Neural cell (in vitro differentiated cells): Measurements from ENCODE around the gene ALOX12B. TPM values are rescaled to one million over a fixed set of nuclear protein-coding genes. Genes with fewer than 3 reads are reported as not detected.

Source experiments
- H2AFZ ChIP-seq: fragments of 200-600, 300-800 bp; sonication (generic), shearing (Covaris generic); 2 replicates; pipeline ENCODE4 v1.6.0; 2014; ENCODE audit warnings: low read depth, mild to moderate bottlenecking, antibody characterized with exemption, low read length, moderate library complexity
- H3F3A ChIP-seq: fragments of 200-600 bp; shearing (Covaris generic); 2 replicates; pipeline ENCODE4 v1.6.1; 2016; ENCODE audit warnings: mild to moderate bottlenecking, moderate library complexity, mixed read lengths, antibody characterized with exemption, low read length; ENCODE audit not compliant: insufficient read depth, poor library complexity, severe bottlenecking
- H3K27ac ChIP-seq: fragments of 200-600, 300-800 bp; sonication (generic), shearing (Covaris generic); 2 replicates; pipeline ENCODE4 v1.5.1; 2014; ENCODE audit warnings: mild to moderate bottlenecking, low read length, moderate library complexity
- H3K27me3 ChIP-seq: fragments of 300-800, 200-600 bp; sonication (generic), shearing (Covaris generic); 2 replicates; pipeline ENCODE4 v1.6.0; 2014; ENCODE audit warnings: mild to moderate bottlenecking, low read depth, low read length, moderate library complexity; ENCODE audit not compliant: insufficient read depth
- H3K36me3 ChIP-seq: fragments of 300-800, 200-600 bp; sonication (generic), shearing (Covaris generic); 2 replicates; pipeline ENCODE4 v1.5.1; 2014; ENCODE audit warnings: mild to moderate bottlenecking, antibody characterized with exemption, low read length, moderate library complexity; ENCODE audit not compliant: insufficient read depth
- H3K4me2 ChIP-seq: fragments of 300-800, 200-600 bp; sonication (generic), shearing (Covaris generic); 2 replicates; pipeline ENCODE4 v1.6.0; 2014; ENCODE audit warnings: mild to moderate bottlenecking, low read length
- H3K4me3 ChIP-seq: fragments of 300-800, 200-600 bp; sonication (generic), shearing (Covaris generic); 2 replicates; pipeline ENCODE4 v1.5.1; 2014; ENCODE audit warnings: mild to moderate bottlenecking, low read length, moderate library complexity
- H3K79me2 ChIP-seq: fragments of 200-600 bp; shearing (Covaris generic); replicated peaks from 2 replicates; pipeline ENCODE4 v1.6.0; 2014; ENCODE audit warnings: mild to moderate bottlenecking, low read length, moderate library complexity; ENCODE audit not compliant: insufficient read depth
- H3K9ac ChIP-seq: fragments of 300-800, 200-600 bp; sonication (generic), shearing (Covaris generic); 2 replicates; pipeline ENCODE4 v1.6.1; 2016; ENCODE audit warnings: mild to moderate bottlenecking, low read length, mixed read lengths
- H3K9me2 ChIP-seq: fragments of 200-600 bp; shearing (Covaris generic); 2 replicates; pipeline ENCODE4 v1.6.1; 2016; ENCODE audit warnings: mild to moderate bottlenecking, low read length, mixed read lengths; ENCODE audit not compliant: insufficient read depth
- H3K9me3 ChIP-seq: fragments of 200-600, 300-800 bp; sonication (generic), shearing (Covaris generic); 2 replicates; pipeline ENCODE4 v1.6.1; 2016; ENCODE audit warnings: mild to moderate bottlenecking, mixed run types, low read length, moderate library complexity, mixed read lengths
- H4K20me1 ChIP-seq: fragments of 200-600 bp; shearing (Covaris generic); 2 replicates; pipeline ENCODE4 v1.6.1; 2016; ENCODE audit warnings: mild to moderate bottlenecking, mixed run types; ENCODE audit not compliant: insufficient read depth
- CTCF ChIP-seq: fragments of 450-650 bp; IDR thresholded peaks from 2 replicates; pipeline ENCODE4 v1.5.1; 2014; ENCODE audit warnings: antibody characterized with exemption, mild to moderate bottlenecking, moderate library complexity; ENCODE audit not compliant: poor library complexity, severe bottlenecking
- EP300 ChIP-seq: fragments of 450-650 bp; conservative IDR thresholded peaks from 2 replicates; pipeline ENCODE4 v1.6.1; 2014; ENCODE audit warnings: antibody characterized with exemption, mild to moderate bottlenecking, moderate library complexity; ENCODE audit not compliant: poor library complexity, severe bottlenecking
- EZH2 ChIP-seq: fragments of 200-600, 300-800 bp; shearing (Covaris generic), sonication (generic); IDR thresholded peaks from 2 replicates; pipeline ENCODE4 v1.6.1; 2014; ENCODE audit warnings: antibody characterized with exemption, low read length, borderline replicate concordance, mild to moderate bottlenecking; ENCODE audit not compliant: insufficient read depth, poor library complexity, severe bottlenecking
- MXI1 ChIP-seq: fragments of 450-650 bp; conservative IDR thresholded peaks from 2 replicates; pipeline ENCODE4 v1.6.1; 2014; ENCODE audit warnings: antibody characterized with exemption, mild to moderate bottlenecking; ENCODE audit not compliant: poor library complexity, severe bottlenecking
- POLR2AphosphoS5 ChIP-seq: IDR thresholded peaks from 2 replicates; pipeline ENCODE4 v1.6.1; 2012
- RAD21 ChIP-seq: fragments of 450-650 bp; conservative IDR thresholded peaks from 2 replicates; pipeline ENCODE4 v1.6.1; 2014; ENCODE audit warnings: antibody characterized with exemption, mild to moderate bottlenecking, moderate library complexity
- REST ChIP-seq: IDR thresholded peaks from 2 replicates; pipeline ENCODE4 v1.6.1; 2012; ENCODE audit warnings: borderline replicate concordance
- SMC3 ChIP-seq: fragments of 450-650 bp; conservative IDR thresholded peaks from 2 replicates; pipeline ENCODE4 v1.6.1; 2014; ENCODE audit warnings: antibody characterized with exemption, mild to moderate bottlenecking, moderate library complexity; ENCODE audit not compliant: poor library complexity
- TAF1 ChIP-seq: IDR thresholded peaks from 2 replicates; pipeline ENCODE4 v1.6.1; 2012; ENCODE audit warnings: low read depth
- polyA plus RNA-seq: library from polyadenylated mRNA; depleted of rRNA; stranded (reverse); fragments of >200 nt; gene quantifications from 2 replicates; pipeline ENCODE4 v1.2.3, GENCODE V29; 2014

Gene ALOX12B
- polyA plus RNA-seq, 1 donor from 2014 or later, result 0.31 TPM

GRCh38 chr17:8087952-8088230, 375 bp upstream of the ALOX12B start:
- H3K9me3 ChIP-seq, result no peaks in the 10 kb centered on the region
- no peak overlapping the region for H3K4me2 ChIP-seq
- no peak overlapping the region for H3K4me3 ChIP-seq
- no peaks in the 10 kb centered on the region for H3K9me2 ChIP-seq
- no peaks in the 10 kb centered on the region for H3F3A ChIP-seq
- no peaks in the 10 kb centered on the region for H4K20me1 ChIP-seq
- no peaks in the 10 kb centered on the region for H3K79me2 ChIP-seq
- TF ChIP-seq CTCF, result no peak
- no peak for TF ChIP-seq REST
- no peak for TF ChIP-seq RAD21
- no peak for TF ChIP-seq EP300
- TF ChIP-seq SMC3, result no peak
- no peak for TF ChIP-seq EZH2
- TF ChIP-seq TAF1, result no peak
- TF ChIP-seq POLR2AphosphoS5, result no peak
- no peak for TF ChIP-seq MXI1
- H3K27ac ChIP-seq, result no peak overlapping the region
- H3K36me3 ChIP-seq, result no peaks in the 10 kb centered on the region
- no peak overlapping the region for H3K9ac ChIP-seq
- H3K27me3 ChIP-seq, result no peaks in the 10 kb centered on the region
- no peak overlapping the region for H2AFZ ChIP-seq

GRCh38 chr17:8084250-8084649, 3.3 kb downstream of the ALOX12B start:
- Histone ChIP-seq H3K4me2 (no peak overlapping the region), H3K9ac (no peak overlapping the region), H3F3A (no peaks in the 10 kb centered on the region), H3K27me3 (peaks cover 15% of the 10 kb centered on the region), H3K36me3 (no peaks in the 10 kb centered on the region), H3K79me2 (no peaks in the 10 kb centered on the region), H3K9me2 (no peaks in the 10 kb centered on the region), H2AFZ (no peak overlapping the region), H4K20me1 (no peaks in the 10 kb centered on the region), H3K27ac (no peak overlapping the region), H3K4me3 (no peak overlapping the region), H3K9me3 (no peaks in the 10 kb centered on the region)
- no peak for TF ChIP-seq CTCF
- no peak for TF ChIP-seq RAD21
- no peak for TF ChIP-seq SMC3
- no peak for TF ChIP-seq EZH2
- no peak for TF ChIP-seq REST
- TF ChIP-seq TAF1, result no peak
- no peak for TF ChIP-seq MXI1
- TF ChIP-seq EP300, result no peak
- TF ChIP-seq POLR2AphosphoS5, result no peak
